Astrocyte of the cerebellum (primary cell): ENCODE data around the gene TAF10.
A peak's percentile ranks its signal among the peaks of the same experiment; 100 is the strongest.

ENCODE experiments used
- DNase-seq: peaks from one replicate; pipeline ENCODE4 v3.0.0-alpha.2; 2011; ENCODE audit warnings: low read depth
- H3K4me3 ChIP-seq: 2 replicates; pipeline ENCODE4 v1.5.1; 2011; ENCODE audit warnings: mild to moderate bottlenecking, low read depth, low read length, moderate library complexity
- CTCF ChIP-seq: IDR thresholded peaks from 2 replicates; pipeline ENCODE4 v1.5.1; 2012; ENCODE audit warnings: low read length, low read depth, moderate library complexity, mild to moderate bottlenecking; ENCODE audit errors: missing control alignments
- in situ Hi-C: cut with HindIII; loops from 2 replicates; pipeline ENCODE4 v1.10.0; 2017; ENCODE audit warnings: low sequenced_read_pairs

TAF10 gene

GRCh38 chr11:6655790-6656583, 44.0 kb upstream of the TAF10 start, which contains the start of gene DCHS1:
Gene DCHS1, minus strand, starts transcription at chr11:6655809. Its CDS starts 14,196 bp downstream, at chr11:6641613.
- no peak for DNase-seq
- peak within 1 kb of the TSS; percentile 55 for H3K4me3 ChIP-seq
- no peak for TF ChIP-seq CTCF
- in situ Hi-C loops, result no loop called here

GRCh38 chr11:6655020-6655789, 43.2 kb upstream of the TAF10 start:
- TF ChIP-seq CTCF, result no peak
- DNase-seq, result no peak
- in situ Hi-C loops, result no loop called here
- H3K4me3 ChIP-seq, result peak overlapping the region; percentile 55

DNA sequence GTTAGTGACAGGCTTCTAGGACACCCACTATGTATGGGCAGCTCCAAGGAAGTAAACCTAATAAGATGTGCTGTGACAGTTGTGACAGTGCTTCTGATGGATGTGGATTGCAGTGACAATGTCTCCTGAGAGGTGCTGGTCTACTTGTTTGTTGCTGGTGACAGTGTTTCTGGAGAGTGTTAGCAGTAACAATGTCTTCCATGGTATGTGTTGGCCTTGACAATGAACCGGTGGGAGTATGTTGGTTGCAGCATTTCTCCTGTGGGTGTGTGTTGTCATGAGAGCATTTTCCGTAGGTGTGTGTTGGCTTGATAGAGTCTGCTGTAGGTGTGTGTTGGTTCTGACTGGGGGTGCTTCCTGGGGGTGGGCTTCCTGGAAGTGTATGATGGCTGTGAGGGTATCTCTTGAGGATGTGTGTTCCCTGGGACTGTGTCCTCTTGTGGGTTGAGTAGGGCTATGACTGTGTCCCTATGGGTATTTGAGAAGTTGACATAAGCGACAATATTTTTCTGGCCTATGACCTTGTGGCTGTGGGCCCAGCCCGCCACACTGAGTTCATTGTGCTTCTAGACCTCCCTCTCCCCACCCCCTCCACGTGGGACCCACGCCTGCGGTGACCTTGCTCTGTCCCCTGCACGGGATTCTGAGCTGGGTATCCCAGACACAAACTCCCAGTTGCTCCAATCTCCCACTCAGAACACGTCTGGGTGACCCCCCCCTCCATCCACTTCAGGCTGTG, 42.4 kb upstream of the TAF10 start:
- TF ChIP-seq CTCF, result no peak
- in situ Hi-C loops, result no loop called here

DNA sequence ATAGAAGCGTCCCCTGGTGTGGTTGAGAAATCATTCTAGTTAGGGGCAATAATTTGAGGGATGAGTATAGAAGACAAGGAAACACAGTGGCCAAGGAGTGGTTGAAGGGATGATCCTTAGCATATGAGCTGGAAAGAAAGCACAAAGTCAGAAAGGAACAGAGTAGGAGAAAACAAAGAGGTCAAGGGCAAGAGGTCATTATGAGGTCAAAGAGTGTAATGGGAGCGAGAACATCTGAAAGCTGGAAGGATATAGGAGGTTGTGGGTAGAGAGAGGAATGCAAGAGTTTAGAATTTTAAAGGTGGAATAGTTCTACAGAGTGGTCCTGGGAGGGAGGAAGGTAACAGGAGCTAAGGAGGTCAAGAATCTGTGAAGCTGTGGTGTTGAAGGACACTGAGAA, 41.6 kb upstream of the TAF10 start:
- in situ Hi-C loops, result no loop called here
- no peak for DNase-seq
- TF ChIP-seq CTCF, result no peak

More for the DNA sequence above, 42.4 kb upstream of the TAF10 start:
- no peak for DNase-seq
- H3K4me3 ChIP-seq, result peak overlapping the region; percentile 55

DNA sequence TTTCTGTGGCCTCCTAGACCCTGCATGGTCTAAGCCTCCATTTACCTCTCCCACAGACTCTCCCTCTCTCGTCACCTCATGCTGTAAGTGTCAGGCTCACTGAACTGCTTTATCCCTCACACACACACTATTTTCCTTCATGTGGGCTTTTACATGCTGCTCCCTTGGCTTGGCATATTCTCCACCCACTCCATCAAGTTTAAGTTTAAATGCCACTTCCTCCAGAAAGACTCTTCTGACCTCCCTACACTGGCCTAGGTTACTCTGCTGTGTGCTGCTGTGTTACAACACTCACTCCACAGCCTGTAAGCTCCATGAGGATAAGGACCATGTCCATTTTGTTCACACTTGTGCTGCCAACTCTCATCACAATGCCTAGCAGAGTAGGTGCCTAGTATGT, 41.1 kb upstream of the TAF10 start:
- TF ChIP-seq CTCF, result no peak
- in situ Hi-C loops, result no loop called here
- DNase-seq, result no peak
- no peak overlapping the region for H3K4me3 ChIP-seq

More for the DNA sequence above, 41.6 kb upstream of the TAF10 start:
- no peak overlapping the region for H3K4me3 ChIP-seq

DNA sequence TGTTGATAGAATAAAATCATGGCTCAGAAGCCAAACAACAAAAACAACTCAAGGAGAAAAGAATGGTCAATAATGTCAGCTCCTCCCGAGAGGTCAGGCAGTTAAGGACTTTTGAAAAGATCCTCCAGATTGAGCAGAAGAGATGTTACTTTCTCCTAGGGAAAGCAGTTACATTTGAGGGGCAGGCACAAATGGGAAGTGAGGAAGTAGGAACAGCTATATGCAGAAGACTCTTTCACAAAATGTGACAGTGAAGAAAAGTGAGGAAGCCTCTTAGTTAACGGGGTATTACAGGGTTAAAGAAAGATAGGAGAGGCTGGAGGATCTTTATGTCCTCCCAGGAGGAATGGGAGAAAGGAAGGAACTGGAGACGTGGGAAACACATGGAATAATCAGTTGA, 40.2 kb upstream of the TAF10 start:
- H3K4me3 ChIP-seq, result no peak overlapping the region
- no peak for TF ChIP-seq CTCF
- in situ Hi-C loops, result no loop called here
- DNase-seq, result no peak
